K562 (cell line): ENCODE measurements around the gene ANKRD24. TPM values are rescaled to one million over a fixed set of nuclear protein-coding genes. Genes with fewer than 3 reads are reported as not detected.

ENCODE experiments used
- CC2D1A ChIP-seq: fragments of 450-650 bp; IDR thresholded peaks from 2 replicates; pipeline ENCODE4 v1.6.1; 2017; ENCODE audit warnings: mild to moderate bottlenecking
- CHAMP1 ChIP-seq: fragments of 450-650 bp; IDR thresholded peaks from 2 replicates; pipeline ENCODE4 v1.6.1; 2016; ENCODE audit warnings: mild to moderate bottlenecking
- CUX1 ChIP-seq: fragments of 200-800 bp; sonication (Bioruptor generic); IDR thresholded peaks from 2 replicates; pipeline ENCODE4 v1.6.1; 2016; ENCODE audit warnings: missing genetic modification characterization, missing compliant biosample characterization
- EP400 ChIP-seq: fragments of 450-650 bp; IDR thresholded peaks from 2 replicates; pipeline ENCODE4 v1.6.1; 2017; ENCODE audit warnings: antibody characterized with exemption, mild to moderate bottlenecking, moderate library complexity
- FOS ChIP-seq: IDR thresholded peaks from 3 replicates; pipeline ENCODE4 v1.6.1; 2011; ENCODE audit not compliant: insufficient read length; ENCODE audit errors: extremely low read depth
- GATAD2A ChIP-seq: fragments of 450-650 bp; IDR thresholded peaks from 2 replicates; pipeline ENCODE4 v1.6.1; 2017
- LARP7 ChIP-seq: fragments of 450-650 bp; IDR thresholded peaks from 2 replicates; pipeline ENCODE4 v1.6.1; 2016
- MYBL2 ChIP-seq, 2 experiments: fragments of 450-650 bp in 1 of 2; sonication (generic) in 1 of 2; formaldehyde crosslinking in 1 of 2; IDR thresholded peaks; 2 replicates each; pipeline versions ENCODE4 v1.6.1 to v1.8.1; 2017 to 2022; ENCODE audit warnings: borderline replicate concordance in 1 of 2, inconsistent platforms in 1 of 2, low read depth in 1 of 2, mild to moderate bottlenecking in 1 of 2, missing genetic modification reagents in 1 of 2, moderate library complexity in 1 of 2
- NELFE ChIP-seq: IDR thresholded peaks from 2 replicates; pipeline ENCODE4 v1.6.1; 2011; ENCODE audit warnings: mild to moderate bottlenecking; ENCODE audit not compliant: insufficient read depth, insufficient read length
- NR2C2 ChIP-seq, 2 experiments: fragments of 200-800 bp in 1 of 2; sonication (Bioruptor generic) in 1 of 2; sonication (generic) in 1 of 2; formaldehyde crosslinking in 1 of 2; IDR thresholded peaks; 2 replicates each; pipeline versions ENCODE4 v1.6.1 to v1.8.0; 2016 to 2022; ENCODE audit warnings: mild to moderate bottlenecking in 1 of 2, missing compliant biosample characterization in 1 of 2, missing genetic modification characterization in 1 of 2, missing genetic modification reagents in 1 of 2
- PHF21A ChIP-seq: fragments of 450-650 bp; IDR thresholded peaks from 2 replicates; pipeline ENCODE4 v1.6.1; 2017; ENCODE audit warnings: low read depth, borderline replicate concordance
- RFX1 ChIP-seq: fragments of 450-650 bp; IDR thresholded peaks from 2 replicates; pipeline ENCODE4 v1.6.1; 2016; ENCODE audit warnings: mild to moderate bottlenecking, moderate library complexity
- SRSF9 ChIP-seq: fragments of 200-400 bp; formaldehyde crosslinking; IDR thresholded peaks from 2 replicates; pipeline ENCODE4 v1.6.1; 2017; ENCODE audit warnings: low read depth, low read length, borderline replicate concordance
- TCFL5 ChIP-seq: fragments of 250-450 bp; sonication (Bioruptor Pico); conservative IDR thresholded peaks from 2 replicates; pipeline ENCODE4 v1.6.1; 2021; ENCODE audit warnings: mild to moderate bottlenecking, moderate library complexity, matching md5 sums
- YBX1 ChIP-seq: fragments of 450-650 bp; IDR thresholded peaks from 2 replicates; pipeline ENCODE4 v1.7.1; 2016; ENCODE audit warnings: mild to moderate bottlenecking
- YY1 ChIP-seq, 3 experiments: IDR thresholded peaks; 2 replicates each; pipeline ENCODE4 v1.6.1; 2011; ENCODE audit warnings: low read length in 2 of 3, mild to moderate bottlenecking in 2 of 3, moderate library complexity in 2 of 3, borderline replicate concordance in 1 of 3, control low read depth in 1 of 3, low read depth in 1 of 3; ENCODE audit not compliant: insufficient read depth in 3 of 3, insufficient replicate concordance in 2 of 3, control insufficient read depth in 1 of 3, insufficient read length in 1 of 3; ENCODE audit errors: extremely low read depth in 1 of 3
- ZNF3 ChIP-seq: fragments of 250-450 bp; sonication (Bioruptor Pico); IDR thresholded peaks from 2 replicates; pipeline ENCODE4 v1.5.0; 2021; ENCODE audit warnings: mild to moderate bottlenecking, moderate library complexity
- ZNF583 ChIP-seq: fragments of 250-450 bp; sonication (Bioruptor Pico); IDR thresholded peaks from 2 replicates; pipeline ENCODE4 v1.4.0; 2020
- ZNF778 ChIP-seq: fragments of 450-650 bp; formaldehyde crosslinking; IDR thresholded peaks from 2 replicates; pipeline ENCODE4 v1.4.0; 2020; ENCODE audit warnings: mild to moderate bottlenecking, moderate library complexity
- polyA plus RNA-seq, 8 experiments: library from polyadenylated mRNA; depleted of rRNA in 4 of 8; stranded (reverse) in 5 of 8; unstranded in 3 of 8; fragments of >200 nt; fragmentation: Nextera tagmentation in 2 of 8; fragmentation: Illumina TruSeq in 1 of 8; extraction: Ambion mirVana in 2 of 8; extraction: Trizol in 1 of 8; gene quantifications; 2 replicates each; pipeline versions ENCODE4 v1.2.1 to v1.2.3, GENCODE V29; 2011 to 2014; ENCODE audit warnings: inconsistent platforms in 1 of 8, missing spikeins in 1 of 8
- total RNA-seq, 7 experiments: library from RNA; depleted of rRNA in 6 of 7; stranded (reverse); fragments of >200 nt in 6 of 7; fragmentation: Illumina TruSeq in 2 of 7; extraction: Trizol in 2 of 7; gene quantifications; 2 replicates each; pipeline versions ENCODE4 v1.2.1 to v1.2.3, GENCODE V29; 2011 to 2021; ENCODE audit warnings: low replicate concordance in 1 of 7

ANKRD24 gene
- total and polyA plus RNA-seq, 9 of the 15 experiments (the other 6 are each of a cell fraction or from before 2014, with no cell fraction given) = 0.07 to 0.12 (median 0.09) TPM; not detected in 5

- TF ChIP-seq LARP7 (no peak), NR2C2 (CRISPR knock-in tag; IDR thresholded peaks at IDR 0.05) (0 out of 2 replicates have a peak, but pooled peaks have one; percentile 30), NR2C2 (tag; IDR thresholded peaks at IDR 0.05) (0 out of 2 replicates have a peak, but pooled peaks have one; percentile 32), ZNF583 (CRISPR knock-in tag) (no peak), RFX1 (no peak), SRSF9 (no peak), NELFE (no peak), ZNF3 (no peak), CC2D1A (no peak), FOS (no peak), PHF21A (0 out of 2 replicates have a peak, but pooled peaks have one; percentile 75), GATAD2A (no peak), EP400 (peak; percentile 85; the same call in 1 of the 2 replicates), ZNF778 (CRISPR knock-in tag) (no peak), YY1 (IDR thresholded peaks at IDR 0.05; ENCODE audit: borderline replicate concordance in 1 of 3, control insufficient read depth in 1 of 3, extremely low read depth in 1 of 3, insufficient read depth in 3 of 3, insufficient read length in 1 of 3, insufficient replicate concordance in 2 of 3, low read depth in 1 of 3, low read length in 2 of 3) (peak in 2 of 3 experiments; percentile 78 to 87), MYBL2 (IDR thresholded peaks at IDR 0.05; ENCODE audit: low read depth) (no peak), MYBL2 (CRISPR knock-in tag; IDR thresholded peaks at IDR 0.05; ENCODE audit: borderline replicate concordance) (no peak), CUX1 (CRISPR knock-in tag) (no peak), YBX1 (no peak), CHAMP1 (no peak), TCFL5 (no peak)
Observed at GRCh38 chr19:4182084-4182810, at the start of gene ANKRD24, which contains the start of gene SIRT6 (continued).
